SK-N-MC (cell line): ENCODE results near the gene MRPS9.

Source experiments
- EZH2 ChIP-seq: fragments of 200-600 bp; sonication (generic); IDR thresholded peaks from one replicate; pipeline ENCODE4 v1.6.1; 2017; ENCODE audit warnings: antibody characterized with exemption
- POLR2AphosphoS5 ChIP-seq: IDR thresholded peaks from 2 replicates; pipeline ENCODE4 v1.6.1; 2012; ENCODE audit warnings: mild to moderate bottlenecking, low read depth, low read length, borderline replicate concordance

DNA sequence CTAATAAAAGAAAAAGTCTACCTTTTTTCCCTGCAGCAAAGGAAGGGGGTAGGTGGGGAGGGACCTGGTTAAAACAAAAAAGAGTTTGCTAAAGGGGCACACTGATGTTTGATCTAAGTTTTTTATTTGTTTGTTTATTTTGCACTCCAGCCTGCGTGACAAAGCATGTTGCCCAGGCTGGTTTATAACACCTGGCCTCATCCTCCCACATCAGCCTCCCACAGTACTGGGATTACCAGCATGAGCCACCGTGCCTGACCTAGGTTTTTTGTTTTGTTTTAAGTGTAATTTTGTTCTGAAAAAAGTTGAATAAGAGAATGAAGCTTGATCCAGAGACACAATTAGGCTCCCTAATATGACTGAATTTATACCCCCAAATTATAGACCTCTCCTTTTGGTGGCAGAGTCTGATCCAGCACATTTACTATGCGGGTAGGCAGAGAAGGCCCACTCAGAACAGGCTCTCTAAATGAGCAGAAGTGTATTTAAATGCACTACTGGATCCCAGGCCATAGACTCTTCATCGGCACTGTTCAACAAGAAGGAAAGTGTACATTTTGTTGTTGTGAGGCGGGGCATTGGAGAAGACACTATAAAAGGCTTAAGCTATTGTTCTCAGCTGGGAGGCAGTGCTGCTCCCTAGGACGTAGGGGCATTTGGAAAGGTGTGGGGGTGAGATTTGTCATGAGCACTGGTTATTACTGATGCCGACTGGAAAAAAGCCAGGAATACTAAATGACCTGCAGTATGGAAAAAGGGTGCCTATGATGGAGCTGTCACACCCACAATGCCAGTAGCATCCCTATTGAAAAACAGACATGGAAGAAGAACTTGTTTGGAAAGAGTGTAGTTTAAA, 32.4 kb downstream of the MRPS9 start:
- no peak for TF ChIP-seq POLR2AphosphoS5
- TF ChIP-seq EZH2 = no peak
